HEK293 (cell line): ENCODE data around the gene COL5A1.

Source experiments
- RBAK ChIP-seq: fragments of 450-650 bp; formaldehyde crosslinking; IDR thresholded peaks from 2 replicates; pipeline ENCODE4 v1.5.1; 2016; ENCODE audit warnings: missing biosample characterization, missing genetic modification characterization
- YY1 ChIP-seq: fragments of 450-650 bp; formaldehyde crosslinking; IDR thresholded peaks from 2 replicates; pipeline ENCODE4 v1.5.1; 2018; ENCODE audit warnings: missing biosample characterization, missing genetic modification characterization
- ZNF112 ChIP-seq: fragments of 450-650 bp; formaldehyde crosslinking; IDR thresholded peaks from 2 replicates; pipeline ENCODE4 v1.5.0; 2017; ENCODE audit warnings: missing biosample characterization, missing genetic modification characterization
- ZNF785 ChIP-seq: fragments of 450-650 bp; formaldehyde crosslinking; IDR thresholded peaks from 2 replicates; pipeline ENCODE4 v1.5.1; 2016; ENCODE audit warnings: missing biosample characterization, missing genetic modification characterization
- ZXDB ChIP-seq: fragments of 450-650 bp; formaldehyde crosslinking; IDR thresholded peaks from 2 replicates; pipeline ENCODE4 v1.5.1; 2016; ENCODE audit warnings: missing biosample characterization, missing genetic modification characterization
- TF ChIP-seq, protein P1 (sequence below): fragments of 450-650 bp; formaldehyde crosslinking; IDR thresholded peaks from 2 replicates; pipeline ENCODE4 v1.5.1; 2016; ENCODE audit warnings: missing biosample characterization, missing genetic modification characterization
- TF ChIP-seq, protein P2 (sequence below): fragments of 450-650 bp; formaldehyde crosslinking; IDR thresholded peaks from 2 replicates; pipeline ENCODE4 v1.5.1; 2016; ENCODE audit warnings: missing biosample characterization, missing genetic modification characterization
- TF ChIP-seq, protein P3 (sequence below): sonication (generic); formaldehyde crosslinking; IDR thresholded peaks from 2 replicates; pipeline ENCODE4 v1.8.1; 2022; ENCODE audit warnings: mild to moderate bottlenecking, moderate library complexity, missing genetic modification reagents

DNA sequence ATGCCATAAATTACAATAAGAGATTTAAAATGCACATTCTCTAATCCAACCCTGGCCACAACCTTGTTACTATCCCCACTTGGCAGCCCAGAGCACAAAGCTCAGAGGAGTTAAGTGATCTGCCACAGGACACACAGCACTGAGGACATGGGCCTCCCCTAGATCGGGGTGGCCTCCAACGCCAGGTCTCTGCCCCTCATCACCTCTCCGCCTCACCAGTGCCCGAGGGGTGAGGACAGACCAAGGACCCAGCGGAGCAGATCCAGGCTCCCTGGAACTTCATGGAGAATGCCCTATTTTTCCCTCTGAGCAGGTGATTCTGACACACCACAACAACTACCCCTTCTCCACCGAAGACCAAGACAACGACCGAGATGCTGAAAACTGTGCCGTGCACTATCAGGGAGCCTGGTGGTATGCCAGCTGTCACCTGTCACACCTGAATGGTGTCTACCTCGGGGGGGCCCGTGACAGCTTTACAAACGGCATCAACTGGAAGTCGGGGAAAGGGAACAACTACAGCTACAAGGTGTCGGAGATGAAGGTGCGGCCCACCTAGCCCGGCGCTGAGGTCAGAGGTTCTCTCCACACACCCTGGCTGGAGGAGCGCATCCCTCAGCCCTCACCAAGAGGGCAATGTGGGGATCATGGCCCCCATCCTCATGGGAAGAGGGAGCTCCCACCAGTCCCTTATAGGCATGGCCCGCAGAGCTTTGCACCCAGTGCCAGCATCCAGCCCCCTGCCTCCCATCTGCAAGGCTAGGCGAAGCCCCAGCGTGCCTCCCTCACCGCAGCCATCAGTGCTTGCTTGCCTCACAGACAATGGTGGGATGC is 226.5 kb downstream of the COL5A1 start:
- no peak for TF ChIP-seq ZXDB (tag by site-specific recombination)
- TF ChIP-seq, protein P1, sequence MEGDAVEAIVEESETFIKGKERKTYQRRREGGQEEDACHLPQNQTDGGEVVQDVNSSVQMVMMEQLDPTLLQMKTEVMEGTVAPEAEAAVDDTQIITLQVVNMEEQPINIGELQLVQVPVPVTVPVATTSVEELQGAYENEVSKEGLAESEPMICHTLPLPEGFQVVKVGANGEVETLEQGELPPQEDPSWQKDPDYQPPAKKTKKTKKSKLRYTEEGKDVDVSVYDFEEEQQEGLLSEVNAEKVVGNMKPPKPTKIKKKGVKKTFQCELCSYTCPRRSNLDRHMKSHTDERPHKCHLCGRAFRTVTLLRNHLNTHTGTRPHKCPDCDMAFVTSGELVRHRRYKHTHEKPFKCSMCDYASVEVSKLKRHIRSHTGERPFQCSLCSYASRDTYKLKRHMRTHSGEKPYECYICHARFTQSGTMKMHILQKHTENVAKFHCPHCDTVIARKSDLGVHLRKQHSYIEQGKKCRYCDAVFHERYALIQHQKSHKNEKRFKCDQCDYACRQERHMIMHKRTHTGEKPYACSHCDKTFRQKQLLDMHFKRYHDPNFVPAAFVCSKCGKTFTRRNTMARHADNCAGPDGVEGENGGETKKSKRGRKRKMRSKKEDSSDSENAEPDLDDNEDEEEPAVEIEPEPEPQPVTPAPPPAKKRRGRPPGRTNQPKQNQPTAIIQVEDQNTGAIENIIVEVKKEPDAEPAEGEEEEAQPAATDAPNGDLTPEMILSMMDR (tag by site-specific recombination), result no peak
- TF ChIP-seq YY1 (tag by site-specific recombination), result no peak
- no peak for TF ChIP-seq RBAK (tag by site-specific recombination)
- TF ChIP-seq, protein P2, sequence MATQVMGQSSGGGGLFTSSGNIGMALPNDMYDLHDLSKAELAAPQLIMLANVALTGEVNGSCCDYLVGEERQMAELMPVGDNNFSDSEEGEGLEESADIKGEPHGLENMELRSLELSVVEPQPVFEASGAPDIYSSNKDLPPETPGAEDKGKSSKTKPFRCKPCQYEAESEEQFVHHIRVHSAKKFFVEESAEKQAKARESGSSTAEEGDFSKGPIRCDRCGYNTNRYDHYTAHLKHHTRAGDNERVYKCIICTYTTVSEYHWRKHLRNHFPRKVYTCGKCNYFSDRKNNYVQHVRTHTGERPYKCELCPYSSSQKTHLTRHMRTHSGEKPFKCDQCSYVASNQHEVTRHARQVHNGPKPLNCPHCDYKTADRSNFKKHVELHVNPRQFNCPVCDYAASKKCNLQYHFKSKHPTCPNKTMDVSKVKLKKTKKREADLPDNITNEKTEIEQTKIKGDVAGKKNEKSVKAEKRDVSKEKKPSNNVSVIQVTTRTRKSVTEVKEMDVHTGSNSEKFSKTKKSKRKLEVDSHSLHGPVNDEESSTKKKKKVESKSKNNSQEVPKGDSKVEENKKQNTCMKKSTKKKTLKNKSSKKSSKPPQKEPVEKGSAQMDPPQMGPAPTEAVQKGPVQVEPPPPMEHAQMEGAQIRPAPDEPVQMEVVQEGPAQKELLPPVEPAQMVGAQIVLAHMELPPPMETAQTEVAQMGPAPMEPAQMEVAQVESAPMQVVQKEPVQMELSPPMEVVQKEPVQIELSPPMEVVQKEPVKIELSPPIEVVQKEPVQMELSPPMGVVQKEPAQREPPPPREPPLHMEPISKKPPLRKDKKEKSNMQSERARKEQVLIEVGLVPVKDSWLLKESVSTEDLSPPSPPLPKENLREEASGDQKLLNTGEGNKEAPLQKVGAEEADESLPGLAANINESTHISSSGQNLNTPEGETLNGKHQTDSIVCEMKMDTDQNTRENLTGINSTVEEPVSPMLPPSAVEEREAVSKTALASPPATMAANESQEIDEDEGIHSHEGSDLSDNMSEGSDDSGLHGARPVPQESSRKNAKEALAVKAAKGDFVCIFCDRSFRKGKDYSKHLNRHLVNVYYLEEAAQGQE (tag by site-specific recombination), result no peak
- TF ChIP-seq ZNF785, result no peak
- TF ChIP-seq, protein P3, sequence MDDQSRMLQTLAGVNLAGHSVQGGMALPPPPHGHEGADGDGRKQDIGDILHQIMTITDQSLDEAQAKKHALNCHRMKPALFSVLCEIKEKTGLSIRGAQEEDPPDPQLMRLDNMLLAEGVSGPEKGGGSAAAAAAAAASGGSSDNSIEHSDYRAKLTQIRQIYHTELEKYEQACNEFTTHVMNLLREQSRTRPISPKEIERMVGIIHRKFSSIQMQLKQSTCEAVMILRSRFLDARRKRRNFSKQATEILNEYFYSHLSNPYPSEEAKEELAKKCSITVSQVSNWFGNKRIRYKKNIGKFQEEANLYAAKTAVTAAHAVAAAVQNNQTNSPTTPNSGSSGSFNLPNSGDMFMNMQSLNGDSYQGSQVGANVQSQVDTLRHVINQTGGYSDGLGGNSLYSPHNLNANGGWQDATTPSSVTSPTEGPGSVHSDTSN (CRISPR knock-in tag), result no peak
- TF ChIP-seq ZNF112 (tag by site-specific recombination), result no peak
